ENCODE results near the gene RALGAPA2. TPM values are rescaled to one million over a fixed set of nuclear protein-coding genes. Genes with fewer than 3 reads are reported as not detected.

Gene RALGAPA2
- total RNA-seq, 1 experiment from 2014 or later = 10.8 TPM

GRCh38 chr20:20548527-20549266 lies 163.7 kb downstream of the RALGAPA2 start:
- Histone ChIP-seq H3K27ac (ENCODE audit: low read depth, low read length) (peak overlapping the region; percentile 58; the same call in 1 of the 2 replicates), H3K9me2 (ENCODE audit: insufficient read depth) (no peaks in the 10 kb centered on the region), H3K27me3 (ENCODE audit: insufficient read depth, low read length) (no peaks in the 10 kb centered on the region), H3K4me1 (ENCODE audit: control insufficient read depth in 1 of 2, insufficient read depth in 2 of 2, low read length in 2 of 2) (peaks cover 21 to 24% of the 10 kb centered on the region in 2 experiments), H3K4me3 (replicated peaks in 1 of 2; ENCODE audit: low read depth in 1 of 2, low read length in 2 of 2) (no peak overlapping the region), H3K9ac (ENCODE audit: low read length) (no peak overlapping the region), H3K4me2 (ENCODE audit: low read length) (peak overlapping the region; percentile 56), H3K9me3 (ENCODE audit: control insufficient read depth in 1 of 2, insufficient read depth in 1 of 2, low read depth in 1 of 2, low read length in 2 of 2) (no peaks in the 10 kb centered on the region), H2AFZ (ENCODE audit: low read depth, low read length, poor library complexity, severe bottlenecking) (no peak overlapping the region), H3K79me2 (ENCODE audit: insufficient read depth, low read length) (no peaks in the 10 kb centered on the region), H4K20me1 (ENCODE audit: insufficient read depth) (no peaks in the 10 kb centered on the region), H3K36me3 (ENCODE audit: control insufficient read depth in 1 of 2, insufficient read depth in 2 of 2, low read length in 2 of 2) (no peaks in the 10 kb centered on the region)
- ATAC-seq (no peak), DNase-seq (ENCODE audit: low read depth, low spot score) (no peak)
- POLR2A ChIA-PET = no interaction called here
- TF ChIP-seq EGR1 (IDR thresholded peaks at IDR 0.05; ENCODE audit: low read depth) (no peak), CEBPB (IDR thresholded peaks at IDR 0.05; ENCODE audit: low read depth) (no peak), JUND (IDR thresholded peaks at IDR 0.05) (no peak)
- CTCF ChIA-PET = no interaction called here
- RAD21 ChIA-PET (ENCODE audit: low non-redundant PET in 1 of 2, low total read pairs in 2 of 2, uncharacterized antibody in 2 of 2, unreplicated experiment in 2 of 2) = no interaction called here
- BruUV-seq (replicated peaks) = no TSS peak
- intact Hi-C loops (cut with micrococcal nuclease) = no loop called here

GRCh38 chr20:20547876-20548266 lies 164.6 kb downstream of the RALGAPA2 start:
- CTCF ChIA-PET = no interaction called here
- ATAC-seq = no peak

More at GRCh38 chr20:20547876-20548266, 164.6 kb downstream of the RALGAPA2 start:
- Histone ChIP-seq H3K36me3 (ENCODE audit: control insufficient read depth in 1 of 2, insufficient read depth in 2 of 2, low read length in 2 of 2) (no peaks in the 10 kb centered on the region), H3K9me2 (ENCODE audit: insufficient read depth) (no peaks in the 10 kb centered on the region), H3K9ac (ENCODE audit: low read length) (no peak overlapping the region), H3K4me2 (ENCODE audit: low read length) (no peak overlapping the region), H4K20me1 (ENCODE audit: insufficient read depth) (no peaks in the 10 kb centered on the region), H3K4me1 (ENCODE audit: control insufficient read depth in 1 of 2, insufficient read depth in 2 of 2, low read length in 2 of 2) (peaks cover 21 to 24% of the 10 kb centered on the region in 2 experiments), H3K27me3 (ENCODE audit: insufficient read depth, low read length) (no peaks in the 10 kb centered on the region), H3K27ac (ENCODE audit: low read depth, low read length) (no peak overlapping the region), H3K4me3 (replicated peaks in 1 of 2; ENCODE audit: low read depth in 1 of 2, low read length in 2 of 2) (no peak overlapping the region), H3K9me3 (ENCODE audit: control insufficient read depth in 1 of 2, insufficient read depth in 1 of 2, low read depth in 1 of 2, low read length in 2 of 2) (no peaks in the 10 kb centered on the region), H2AFZ (ENCODE audit: low read depth, low read length, poor library complexity, severe bottlenecking) (no peak overlapping the region), H3K79me2 (ENCODE audit: insufficient read depth, low read length) (no peaks in the 10 kb centered on the region)
- no TSS peak for BruUV-seq (replicated peaks)
- TF ChIP-seq RAD21 (IDR thresholded peaks at IDR 0.05; ENCODE audit: low read depth) = no peak
- TF ChIP-seq JUND (IDR thresholded peaks at IDR 0.05) = no peak
- TF ChIP-seq TCF7L2 (IDR thresholded peaks at IDR 0.05; ENCODE audit: borderline replicate concordance, extremely low read depth, insufficient read depth, insufficient read length) = no peak
- no peak for TF ChIP-seq CTCF (IDR thresholded peaks at IDR 0.05 in 2 of 3, conservative IDR thresholded peaks at IDR 0.05 in 1 of 3; ENCODE audit: borderline replicate concordance in 1 of 3, insufficient read depth in 1 of 3, low read depth in 2 of 3, low read length in 2 of 3)
- POLR2A ChIA-PET = no interaction called here
- DNase-seq (ENCODE audit: low read depth, low spot score) = no peak
- RAD21 ChIA-PET (ENCODE audit: low non-redundant PET in 1 of 2, low total read pairs in 2 of 2, uncharacterized antibody in 2 of 2, unreplicated experiment in 2 of 2) = no interaction called here
- intact Hi-C loops (cut with micrococcal nuclease) = no loop called here

Measured in HCT116 (cell line).